BJ (cell line): Measurements from ENCODE around the gene CACNA1A. TPM values are rescaled to one million over a fixed set of nuclear protein-coding genes. Genes with fewer than 3 reads are reported as not detected.
A peak's percentile ranks its signal among the peaks of the same experiment; 100 is the strongest.

ENCODE experiments used
- CTCF ChIA-PET: fragments of 350-600 bp; formaldehyde crosslinking; extraction: SDS; loops from one replicate; lab custom pipeline; 2021; ENCODE audit warnings: antibody characterized with exemption, inconsistent platforms; lab: Yijun Ruan, JAX
- POLR2A ChIA-PET: fragments of 300-600 bp; sonication (Branson Sonifier 250); formaldehyde crosslinking; extraction: SDS; loops from one replicate; lab custom pipeline; 2021; ENCODE audit warnings: antibody characterized with exemption; lab: Charles Lee
- DNase-seq: peaks from one replicate; pipeline ENCODE4 v3.0.0-alpha.2; 2011; ENCODE audit warnings: low read depth
- H3K27me3 ChIP-seq: 2 replicates; pipeline ENCODE4 v1.6.0; 2011; ENCODE audit warnings: low read length; ENCODE audit not compliant: control insufficient read depth, insufficient read depth
- H3K36me3 ChIP-seq: 2 replicates; pipeline ENCODE4 v1.5.1; 2011; ENCODE audit warnings: low read length; ENCODE audit not compliant: control insufficient read depth, insufficient read depth
- H3K4me3 ChIP-seq: 2 replicates; pipeline ENCODE4 v1.5.1; 2011; ENCODE audit warnings: low read depth, mild to moderate bottlenecking, control low read depth, low read length
- polyA minus RNA-seq: library from RNA; depleted of rRNA, polyadenylated mRNA; stranded (reverse); fragments of >200 nt; gene quantifications from 2 replicates; pipeline ENCODE4 v1.2.3, GENCODE V29; 2011; rRNA and poly(A)+ RNA removed
- polyA plus RNA-seq: library from polyadenylated mRNA; depleted of rRNA; stranded (reverse); fragments of >200 nt; gene quantifications from 2 replicates; pipeline ENCODE4 v1.2.3, GENCODE V29; 2011; rRNA removed
- TF ChIP-seq, protein P1 (sequence below): IDR thresholded peaks from 2 replicates; pipeline ENCODE4 v1.5.1; 2011; ENCODE audit warnings: low read depth, mild to moderate bottlenecking, control low read depth, inconsistent platforms, low read length, moderate library complexity; ENCODE audit not compliant: insufficient read depth

The CACNA1A gene
- polyA plus RNA-seq (2.5 and 2.9 TPM in 2 replicates), polyA minus RNA-seq (4.7 and 5.7 TPM in 2 replicates)

- ChIA-PET POLR2A (interaction anchor here (0.6 kb wide), 1 partner anchor 12 kb away, joined by 3 read pairs; no protein-coding TSS in a partner anchor), CTCF (interaction anchor here (0.6 to 1.9 kb wide), 3 partner anchors 10 to 59 kb away, joined by 3 to 6 read pairs (median 3); no protein-coding TSS in a partner anchor)
- TF ChIP-seq, protein P1, sequence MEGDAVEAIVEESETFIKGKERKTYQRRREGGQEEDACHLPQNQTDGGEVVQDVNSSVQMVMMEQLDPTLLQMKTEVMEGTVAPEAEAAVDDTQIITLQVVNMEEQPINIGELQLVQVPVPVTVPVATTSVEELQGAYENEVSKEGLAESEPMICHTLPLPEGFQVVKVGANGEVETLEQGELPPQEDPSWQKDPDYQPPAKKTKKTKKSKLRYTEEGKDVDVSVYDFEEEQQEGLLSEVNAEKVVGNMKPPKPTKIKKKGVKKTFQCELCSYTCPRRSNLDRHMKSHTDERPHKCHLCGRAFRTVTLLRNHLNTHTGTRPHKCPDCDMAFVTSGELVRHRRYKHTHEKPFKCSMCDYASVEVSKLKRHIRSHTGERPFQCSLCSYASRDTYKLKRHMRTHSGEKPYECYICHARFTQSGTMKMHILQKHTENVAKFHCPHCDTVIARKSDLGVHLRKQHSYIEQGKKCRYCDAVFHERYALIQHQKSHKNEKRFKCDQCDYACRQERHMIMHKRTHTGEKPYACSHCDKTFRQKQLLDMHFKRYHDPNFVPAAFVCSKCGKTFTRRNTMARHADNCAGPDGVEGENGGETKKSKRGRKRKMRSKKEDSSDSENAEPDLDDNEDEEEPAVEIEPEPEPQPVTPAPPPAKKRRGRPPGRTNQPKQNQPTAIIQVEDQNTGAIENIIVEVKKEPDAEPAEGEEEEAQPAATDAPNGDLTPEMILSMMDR, result no peak
- H3K36me3 ChIP-seq, result no peaks in the 10 kb centered on the region
- DNase-seq, result no peak
- peaks cover 14% of the 10 kb centered on the region for H3K27me3 ChIP-seq
- H3K4me3 ChIP-seq, result peak within 1 kb of the TSS; percentile 40
Measured at GRCh38 chr19:13506471-13506820, at the start of gene CACNA1A. Gene CACNA1A (minus strand): TSS chr19:13506479. CDS start chr19:13506224, 255 bp downstream.

GRCh38 chr19:13554506-13555240 is 48.4 kb upstream of the CACNA1A start:
- Histone ChIP-seq H3K4me3 (no peak overlapping the region), H3K36me3 (no peaks in the 10 kb centered on the region), H3K27me3 (no peaks in the 10 kb centered on the region; the same call in 1 of the 2 replicates)
- DNase-seq, result no peak
- CTCF ChIA-PET, result interaction anchor here (1.2 kb wide), 1 partner anchor 21 kb away, joined by 3 read pairs; no protein-coding TSS in a partner anchor
- POLR2A ChIA-PET, result no interaction called here
- TF ChIP-seq, protein P1, result no peak

DNA sequence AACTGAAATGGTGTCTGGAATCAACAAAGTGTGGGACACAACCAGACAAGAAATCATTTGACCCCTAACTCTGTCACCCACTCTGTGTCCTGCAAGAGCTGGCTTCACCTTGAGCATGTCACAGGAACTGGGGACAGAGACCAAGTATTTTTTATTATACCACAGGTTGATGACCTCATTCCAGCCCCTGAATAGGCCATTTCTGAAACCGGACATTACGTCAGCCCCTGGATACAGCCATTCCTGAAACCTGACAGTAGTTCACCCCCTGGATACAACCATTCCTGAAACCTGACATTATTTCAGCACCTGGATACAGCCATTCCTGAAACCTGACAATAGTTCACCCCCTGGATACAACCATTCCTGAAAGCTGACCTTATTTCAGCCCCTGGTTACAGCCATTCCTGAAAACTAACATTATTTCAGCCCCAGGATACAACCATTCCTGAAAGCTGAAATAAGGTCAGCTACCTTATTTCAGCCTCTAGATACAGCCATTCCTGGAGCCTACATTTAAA is 47.7 kb upstream of the CACNA1A start:
- no peaks in the 10 kb centered on the region; the same call in none of the 2 replicates for H3K27me3 ChIP-seq
- TF ChIP-seq, protein P1, result no peak
- DNase-seq, result no peak
- no peaks in the 10 kb centered on the region for H3K36me3 ChIP-seq
- CTCF ChIA-PET, result interaction anchor here (1.2 kb wide), 2 partner anchors 21 to 123 kb away, joined by 3 read pairs; no protein-coding TSS in a partner anchor
- no peak overlapping the region for H3K4me3 ChIP-seq
- POLR2A ChIA-PET, result interaction anchor here (0.6 kb wide), 1 partner anchor 286 kb away, joined by 25 read pairs; no protein-coding TSS in a partner anchor

GRCh38 chr19:13548131-13548530 is 41.9 kb upstream of the CACNA1A start:
- ChIA-PET POLR2A (no interaction called here), CTCF (interaction anchor here (0.7 kb wide), 1 partner anchor 41 kb away, joined by 3 read pairs; no protein-coding TSS in a partner anchor)
- H3K27me3 ChIP-seq, result no peaks in the 10 kb centered on the region; the same call in none of the 2 replicates
- H3K4me3 ChIP-seq, result no peak overlapping the region
- no peak for DNase-seq
- H3K36me3 ChIP-seq, result no peaks in the 10 kb centered on the region
- TF ChIP-seq, protein P1, result no peak

DNA sequence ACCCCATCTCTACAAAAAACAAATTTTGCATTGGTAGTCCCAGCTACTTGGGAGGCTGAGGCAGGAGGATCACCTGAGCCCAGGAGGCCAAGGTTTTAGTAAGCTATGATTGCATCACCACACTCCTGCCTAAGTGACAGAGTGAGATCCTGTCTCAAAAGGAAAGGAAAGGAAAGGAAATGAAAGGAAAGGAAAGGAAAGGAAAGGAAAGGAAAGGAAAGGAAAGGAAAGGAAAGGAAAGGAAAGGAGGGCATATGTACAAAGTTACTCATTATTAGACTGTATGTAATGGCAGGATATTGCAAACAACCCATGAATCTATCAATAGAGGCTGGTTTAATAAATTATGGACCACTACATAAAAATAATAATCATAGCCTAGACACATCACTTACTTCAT is 40.8 kb upstream of the CACNA1A start:
- POLR2A ChIA-PET, result no interaction called here

More for the DNA sequence above, 40.8 kb upstream of the CACNA1A start:
- no peaks in the 10 kb centered on the region; the same call in none of the 2 replicates for H3K27me3 ChIP-seq
- DNase-seq, result no peak
- CTCF ChIA-PET, result no interaction called here
- no peaks in the 10 kb centered on the region for H3K36me3 ChIP-seq
- TF ChIP-seq, protein P1, result no peak
- no peak overlapping the region for H3K4me3 ChIP-seq
